ENCODE measurements around the gene ROR1. TPM values are rescaled to one million over a fixed set of nuclear protein-coding genes. Genes with fewer than 3 reads are reported as not detected.

ROR1 gene
- total RNA-seq, 1 experiment from 2014 or later = 37.2 TPM

DNA sequence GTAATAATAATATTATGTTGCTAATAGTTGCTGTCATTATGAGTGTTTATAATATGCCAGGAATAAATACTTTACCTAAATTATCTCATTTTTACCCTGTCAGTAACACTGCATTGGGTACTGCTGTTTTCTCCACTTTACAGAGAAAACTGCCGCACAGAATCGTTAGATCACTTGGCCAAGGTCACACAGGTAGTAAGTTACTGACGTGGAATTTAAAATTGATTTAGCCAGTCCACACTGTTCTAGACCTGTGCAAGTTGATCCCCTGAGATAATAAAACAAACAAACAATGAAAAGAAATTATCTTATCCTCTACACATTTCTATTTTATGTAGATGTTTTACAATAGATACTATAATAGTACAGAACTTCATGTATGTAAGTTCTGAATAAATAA lies 174.1 kb downstream of the ROR1 start:
- Mint-ChIP-seq H3K4me1 (ENCODE audit: low read depth, unreplicated experiment) (no peaks in the 10 kb centered on the region), H3K36me3 (ENCODE audit: insufficient read depth, unreplicated experiment) (peaks cover 10% of the 10 kb centered on the region), H3K4me3 (ENCODE audit: unreplicated experiment) (no peak overlapping the region), H3K9me3 (ENCODE audit: unreplicated experiment) (no peaks in the 10 kb centered on the region), H3K27ac (ENCODE audit: unreplicated experiment) (no peak overlapping the region), H3K27me3 (ENCODE audit: insufficient read depth, unreplicated experiment) (no peaks in the 10 kb centered on the region)
- Histone ChIP-seq H3K27me3 (replicated peaks; ENCODE audit: control insufficient read depth, insufficient read depth, low read length) (no peaks in the 10 kb centered on the region), H3K4me3 (ENCODE audit: low read depth, low read length) (no peak overlapping the region), H3K36me3 (ENCODE audit: control insufficient read depth, insufficient read depth, low read length) (no peaks in the 10 kb centered on the region), H3K9me3 (no peaks in the 10 kb centered on the region), H3K4me1 (no peaks in the 10 kb centered on the region)
- BruUV-seq (replicated peaks) = no TSS peak
- intact Hi-C loops (cut with micrococcal nuclease; ENCODE audit: unreplicated experiment) = no loop called here
- POLR2A ChIA-PET = no interaction called here
- no peak for DNase-seq
- CTCF ChIA-PET = no interaction called here
- TF ChIP-seq CTCF (IDR thresholded peaks at IDR 0.05; ENCODE audit: insufficient read depth in 1 of 2, low read depth in 1 of 2, low read length in 1 of 2, severe bottlenecking in 1 of 2, unreplicated experiment in 1 of 2) = no peak

DNA sequence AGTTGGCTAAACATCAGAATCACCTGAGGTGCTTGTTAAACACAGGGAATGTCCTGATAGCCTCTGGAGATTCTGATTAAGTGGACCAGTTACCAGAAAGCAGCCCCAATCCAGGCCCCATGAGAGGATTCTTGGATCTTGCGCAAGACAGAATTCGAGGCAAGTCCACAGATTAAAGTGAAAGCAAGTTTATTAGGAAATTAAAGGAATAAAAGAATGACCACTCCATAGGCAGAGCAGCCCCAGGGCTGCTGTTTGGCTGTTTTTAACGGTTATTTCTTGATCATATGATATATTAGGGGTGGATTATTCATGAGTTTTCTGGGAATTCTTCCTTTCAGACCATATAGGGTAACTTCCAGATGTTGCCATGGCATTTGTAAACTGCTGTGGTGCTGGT lies 176.2 kb downstream of the ROR1 start:
- Mint-ChIP-seq H3K36me3 (ENCODE audit: insufficient read depth, unreplicated experiment) (peaks cover 15% of the 10 kb centered on the region), H3K9me3 (ENCODE audit: unreplicated experiment) (peaks cover 16% of the 10 kb centered on the region), H3K27me3 (ENCODE audit: insufficient read depth, unreplicated experiment) (no peaks in the 10 kb centered on the region), H3K27ac (ENCODE audit: unreplicated experiment) (no peak overlapping the region), H3K4me1 (ENCODE audit: low read depth, unreplicated experiment) (no peaks in the 10 kb centered on the region), H3K4me3 (ENCODE audit: unreplicated experiment) (no peak overlapping the region)
- no TSS peak for BruUV-seq (replicated peaks)
- no peak for DNase-seq
- ChIA-PET POLR2A (no interaction called here), CTCF (no interaction called here)
- Histone ChIP-seq H3K9me3 (peaks cover 8% of the 10 kb centered on the region; the same call in 1 of the 2 replicates), H3K27me3 (replicated peaks; ENCODE audit: control insufficient read depth, insufficient read depth, low read length) (no peaks in the 10 kb centered on the region), H3K4me1 (no peaks in the 10 kb centered on the region), H3K36me3 (ENCODE audit: control insufficient read depth, insufficient read depth, low read length) (no peaks in the 10 kb centered on the region), H3K4me3 (ENCODE audit: low read depth, low read length) (no peak overlapping the region)
- intact Hi-C loops (cut with micrococcal nuclease; ENCODE audit: unreplicated experiment) = no loop called here
- TF ChIP-seq CTCF (IDR thresholded peaks at IDR 0.05; ENCODE audit: insufficient read depth in 1 of 2, low read depth in 1 of 2, low read length in 1 of 2, severe bottlenecking in 1 of 2, unreplicated experiment in 1 of 2) = no peak

- Histone ChIP-seq H3K4me3 (ENCODE audit: low read depth, low read length) (no peak overlapping the region), H3K4me1 (no peaks in the 10 kb centered on the region), H3K9me3 (peaks cover 8% of the 10 kb centered on the region; the same call in 1 of the 2 replicates), H3K27me3 (replicated peaks; ENCODE audit: control insufficient read depth, insufficient read depth, low read length) (no peaks in the 10 kb centered on the region), H3K36me3 (ENCODE audit: control insufficient read depth, insufficient read depth, low read length) (no peaks in the 10 kb centered on the region)
- Mint-ChIP-seq H3K9me3 (ENCODE audit: unreplicated experiment) (peaks cover 16% of the 10 kb centered on the region), H3K36me3 (ENCODE audit: insufficient read depth, unreplicated experiment) (peaks cover 25% of the 10 kb centered on the region), H3K27ac (ENCODE audit: unreplicated experiment) (peak overlapping the region; percentile 43), H3K4me1 (ENCODE audit: low read depth, unreplicated experiment) (peaks cover 6% of the 10 kb centered on the region), H3K4me3 (ENCODE audit: unreplicated experiment) (no peak overlapping the region), H3K27me3 (ENCODE audit: insufficient read depth, unreplicated experiment) (no peaks in the 10 kb centered on the region)
- intact Hi-C loops (cut with micrococcal nuclease; ENCODE audit: unreplicated experiment) = no loop called here
- ChIA-PET CTCF (interaction anchor here (0.6 kb wide), 1 partner anchor 298 kb away, joined by 9 read pairs; no protein-coding TSS in a partner anchor), POLR2A (no interaction called here)
- no peak for DNase-seq
- TF ChIP-seq CTCF (IDR thresholded peaks at IDR 0.05; ENCODE audit: insufficient read depth in 1 of 2, low read depth in 1 of 2, low read length in 1 of 2, severe bottlenecking in 1 of 2, unreplicated experiment in 1 of 2) = no peak
- no TSS peak for BruUV-seq (replicated peaks)
These were observed 177.5 kb downstream of the ROR1 start for GRCh38 chr1:63951059-63951946.

Data from Caco-2 (cell line).